HG02610 (cell line): ENCODE measurements around the gene CETN1.

Experiments used
- ATAC-seq: cut with Tn5 transposase; IDR thresholded peaks from one replicate; pipeline ENCODE4 v1.9.1; 2021; ENCODE audit warnings: mild to moderate bottlenecking, moderate library complexity; ENCODE audit not compliant: unreplicated experiment

Gene CETN1

GRCh38 chr18:574865-575645 lies 5.1 kb upstream of the CETN1 start:
- no peak for ATAC-seq

DNA sequence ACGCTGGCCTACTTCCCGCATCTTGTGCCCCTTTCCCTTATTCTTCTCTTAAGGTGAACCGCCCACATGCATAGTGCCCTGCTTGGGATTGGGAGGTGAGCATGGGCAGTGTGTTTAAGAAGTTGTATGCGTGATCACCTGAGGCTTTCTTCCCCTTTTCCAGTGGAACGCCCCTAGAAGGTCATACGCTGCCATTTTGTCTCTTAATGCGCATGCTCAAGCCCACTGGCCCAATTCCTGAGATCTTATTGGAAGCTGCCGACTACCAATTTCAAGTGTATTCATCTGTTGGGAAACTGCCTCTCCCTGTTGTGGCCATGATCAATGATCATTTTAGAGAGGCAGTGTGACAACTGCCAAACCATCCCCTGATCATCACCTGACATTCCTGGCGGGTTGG lies 3.3 kb upstream of the CETN1 start:
- no peak for ATAC-seq

GRCh38 chr18:577643-578375 lies 2.4 kb upstream of the CETN1 start:
- no peak for ATAC-seq

GRCh38 chr18:579238-579637 lies 942 bp upstream of the CETN1 start:
- ATAC-seq = no peak

DNA sequence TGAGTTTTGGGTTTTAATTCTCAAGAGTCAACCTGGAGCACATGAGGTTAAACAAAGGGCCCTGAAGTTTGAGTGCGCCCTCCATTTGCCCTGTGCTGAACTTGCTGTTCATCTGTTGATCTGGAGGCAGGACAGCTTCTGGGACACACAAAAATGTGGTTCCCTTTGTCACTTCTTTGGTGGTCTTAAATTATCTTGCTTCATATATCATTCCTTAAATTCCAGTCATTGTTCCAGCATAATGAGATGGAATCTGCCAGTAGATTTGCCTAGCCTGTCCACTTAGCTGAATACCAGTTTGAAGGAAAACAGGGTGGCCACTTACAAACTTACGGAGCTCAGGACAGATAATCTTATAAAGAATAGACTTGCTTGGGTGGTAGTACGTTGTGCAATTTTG lies 916 bp downstream of the CETN1 start:
- ATAC-seq = no peak

- no peak for ATAC-seq
These were observed 2.3 kb downstream of the CETN1 start for GRCh38 chr18:582465-582864.

DNA sequence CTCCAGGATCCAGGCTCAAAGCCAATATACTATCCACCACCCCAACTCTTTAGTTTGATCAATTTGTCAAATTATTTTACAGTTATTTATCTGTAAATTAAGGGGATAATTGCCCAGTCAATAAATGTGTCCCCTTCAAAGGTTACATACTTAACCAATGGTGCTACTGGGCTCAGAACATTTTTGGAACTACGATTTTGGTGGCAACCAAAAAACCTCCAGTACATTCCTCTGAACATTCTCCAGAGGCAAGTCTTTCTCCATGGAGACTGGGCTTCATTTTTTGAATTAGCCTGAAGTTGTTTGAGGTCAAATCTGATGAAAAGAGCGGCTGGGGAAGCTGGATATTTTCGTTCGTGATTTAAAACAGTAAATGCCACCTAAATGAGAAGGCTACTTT lies 14.9 kb downstream of the CETN1 start:
- ATAC-seq = no peak

- ATAC-seq = no peak
These were observed 15.4 kb downstream of the CETN1 start for GRCh38 chr18:595571-595970.

DNA sequence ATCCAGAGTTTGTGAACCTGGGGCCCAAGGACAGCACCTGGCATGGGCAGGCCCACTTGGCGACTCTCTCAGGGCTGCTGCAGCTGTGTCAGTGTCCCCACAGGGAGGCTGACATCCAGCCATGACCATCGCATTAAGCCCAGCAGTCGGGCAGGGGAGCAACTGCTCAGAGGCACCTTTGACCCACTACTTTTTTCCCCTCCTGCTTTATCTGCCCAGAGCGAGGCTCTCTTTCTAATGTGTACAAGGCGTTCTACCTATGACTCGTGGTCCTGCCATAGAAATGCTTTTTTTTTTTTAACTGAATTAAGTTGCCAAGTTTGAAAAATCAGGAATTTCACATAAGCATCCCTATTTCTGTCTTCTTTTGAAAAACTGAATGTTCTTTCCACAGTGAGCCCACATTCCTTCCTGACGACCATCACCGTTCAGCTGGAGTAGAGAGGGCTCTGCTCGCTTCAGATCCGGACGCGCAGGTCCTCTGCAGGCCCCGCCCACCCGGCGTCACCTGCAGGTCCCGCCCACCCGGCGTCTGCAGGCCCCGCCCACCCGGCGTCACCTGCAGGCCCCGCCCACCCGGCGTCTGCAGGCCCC lies 16.2 kb downstream of the CETN1 start:
- ATAC-seq = peak; percentile 58

DNA sequence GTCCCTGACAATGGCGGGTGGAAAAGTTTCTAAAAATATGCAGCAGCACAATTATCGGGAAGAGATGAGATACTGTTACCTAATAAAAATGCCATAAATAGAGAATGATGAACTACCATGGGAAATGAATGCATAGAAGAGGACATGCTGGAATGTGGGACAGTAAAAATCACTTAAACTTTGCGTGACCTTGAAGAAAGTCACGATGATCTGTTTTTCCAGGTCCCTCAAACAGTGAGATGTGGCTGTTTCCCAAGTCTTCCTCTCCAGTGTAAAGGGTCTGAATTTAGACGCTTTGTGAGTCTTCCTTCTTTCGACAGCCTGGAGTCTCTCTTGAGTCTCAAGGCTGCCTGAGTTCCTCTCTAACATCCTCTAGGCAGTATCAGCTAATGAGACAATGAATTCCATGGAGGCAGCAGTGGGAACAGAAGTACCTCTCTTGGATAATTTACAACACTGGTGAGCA lies 18.0 kb downstream of the CETN1 start:
- ATAC-seq = no peak

DNA sequence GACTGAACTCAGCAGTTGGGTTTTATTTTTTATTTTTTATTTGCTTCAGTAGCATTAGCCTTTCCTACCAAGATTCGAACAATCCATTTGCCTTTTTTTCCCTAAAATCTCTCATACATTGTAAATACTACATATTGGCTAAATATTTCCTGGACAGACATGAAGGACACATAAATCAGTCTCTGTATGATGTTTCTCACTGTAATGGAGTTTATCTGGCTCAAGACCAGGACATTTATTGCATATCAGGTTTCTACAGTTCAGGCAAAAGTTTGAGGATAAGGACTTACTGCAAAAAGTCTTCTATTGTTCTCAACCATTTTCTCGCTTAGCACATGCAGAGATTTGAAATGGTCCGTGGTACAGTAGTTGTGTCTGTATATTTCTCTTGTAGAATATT lies 19.9 kb downstream of the CETN1 start:
- ATAC-seq = no peak

DNA sequence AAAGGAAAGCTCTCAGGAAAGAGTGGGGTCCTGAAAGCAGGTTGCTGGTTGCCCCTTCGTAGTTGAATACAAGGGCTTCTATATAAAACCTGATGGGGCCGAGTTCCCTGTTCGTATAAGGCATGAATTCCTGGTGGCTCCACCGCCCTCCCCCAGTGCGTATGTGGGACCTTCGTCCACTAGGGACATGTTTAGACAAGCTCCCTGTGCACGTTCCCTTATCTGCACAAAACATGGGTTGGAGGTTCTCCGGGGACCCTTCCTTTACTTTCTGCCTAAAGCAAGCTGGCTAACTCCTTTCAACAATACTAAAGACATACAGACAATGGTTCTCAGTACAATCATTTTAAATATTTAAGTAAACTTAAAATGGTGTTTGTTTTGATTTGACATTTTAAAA lies 24.6 kb downstream of the CETN1 start:
- ATAC-seq = no peak

GRCh38 chr18:607930-608329 lies 27.8 kb downstream of the CETN1 start:
- no peak for ATAC-seq

DNA sequence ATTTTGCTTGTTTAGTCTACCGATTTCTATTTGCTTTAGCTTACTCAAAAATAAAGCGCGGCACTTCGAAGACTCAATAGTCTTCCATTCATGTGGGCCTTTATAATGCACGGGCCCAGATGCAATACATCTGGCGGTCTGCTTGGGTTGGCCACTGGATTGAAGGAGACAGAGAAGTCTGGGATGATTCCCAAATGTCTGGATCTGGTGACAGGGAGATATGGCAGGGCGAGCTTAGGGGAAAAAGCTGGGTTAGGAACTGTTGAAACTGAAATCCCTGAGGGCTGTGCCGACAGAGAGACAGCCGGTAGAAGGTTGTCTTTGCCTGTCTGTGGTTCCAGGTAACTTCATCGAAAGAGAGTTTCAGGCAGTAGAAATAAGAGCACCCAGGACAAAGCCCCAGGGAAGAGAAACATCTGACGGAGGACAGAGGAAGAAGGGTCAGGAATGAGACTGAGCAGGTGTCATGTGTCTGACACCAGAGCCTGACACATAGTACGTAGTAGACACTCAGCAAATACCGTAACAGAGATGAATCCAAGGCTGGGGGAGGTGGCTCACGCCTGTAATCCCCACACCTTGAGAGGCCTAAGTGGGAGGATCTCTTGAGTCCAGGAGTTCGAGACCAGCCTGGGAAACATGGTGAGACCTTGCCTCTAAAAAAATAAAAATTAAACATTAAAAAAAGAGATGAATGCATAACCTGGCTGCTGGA lies 30.2 kb downstream of the CETN1 start:
- no peak for ATAC-seq

DNA sequence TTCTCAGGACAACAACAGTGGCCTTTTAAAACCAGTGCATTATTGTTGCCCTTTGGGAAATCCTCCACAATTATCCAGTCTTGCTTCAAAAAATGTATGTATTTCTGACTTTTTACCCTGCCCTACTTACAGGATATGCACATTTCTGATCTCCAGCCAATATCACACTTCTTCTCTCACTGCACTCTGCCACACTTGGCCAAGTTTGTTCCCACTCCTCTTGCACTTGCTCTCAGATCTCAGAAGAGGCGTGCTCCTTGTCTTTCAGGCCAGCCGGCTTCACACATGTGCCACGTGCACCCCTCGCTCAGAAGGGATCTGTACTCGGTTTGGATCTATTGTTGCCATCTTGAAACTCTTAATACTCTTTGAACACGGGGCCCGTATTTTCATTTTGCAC lies 32.0 kb downstream of the CETN1 start:
- ATAC-seq = no peak

DNA sequence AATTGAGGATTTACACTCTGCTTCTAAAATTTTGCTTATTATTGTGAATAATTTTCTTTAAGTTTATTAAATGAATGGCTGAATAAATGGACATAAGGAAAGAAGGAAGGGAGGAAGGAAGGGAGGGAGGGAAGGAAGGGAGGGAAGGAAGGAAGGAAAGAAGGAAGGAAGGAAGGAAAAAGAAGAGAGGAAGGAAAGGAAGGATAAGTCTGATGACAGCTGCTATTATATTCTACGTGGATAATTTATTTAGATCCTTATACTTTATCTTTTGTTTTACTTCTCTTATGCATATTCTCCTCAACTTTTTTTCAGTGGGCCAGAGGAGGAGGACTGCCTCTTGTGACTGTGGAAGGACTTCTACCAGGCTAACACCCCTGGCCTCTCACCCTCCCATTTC lies 34.0 kb downstream of the CETN1 start:
- ATAC-seq = no peak

GRCh38 chr18:615092-615521 lies 34.9 kb downstream of the CETN1 start:
- ATAC-seq = no peak

GRCh38 chr18:615773-616172 lies 35.6 kb downstream of the CETN1 start:
- no peak for ATAC-seq

GRCh38 chr18:616380-616995 lies 36.3 kb downstream of the CETN1 start:
- no peak for ATAC-seq

DNA sequence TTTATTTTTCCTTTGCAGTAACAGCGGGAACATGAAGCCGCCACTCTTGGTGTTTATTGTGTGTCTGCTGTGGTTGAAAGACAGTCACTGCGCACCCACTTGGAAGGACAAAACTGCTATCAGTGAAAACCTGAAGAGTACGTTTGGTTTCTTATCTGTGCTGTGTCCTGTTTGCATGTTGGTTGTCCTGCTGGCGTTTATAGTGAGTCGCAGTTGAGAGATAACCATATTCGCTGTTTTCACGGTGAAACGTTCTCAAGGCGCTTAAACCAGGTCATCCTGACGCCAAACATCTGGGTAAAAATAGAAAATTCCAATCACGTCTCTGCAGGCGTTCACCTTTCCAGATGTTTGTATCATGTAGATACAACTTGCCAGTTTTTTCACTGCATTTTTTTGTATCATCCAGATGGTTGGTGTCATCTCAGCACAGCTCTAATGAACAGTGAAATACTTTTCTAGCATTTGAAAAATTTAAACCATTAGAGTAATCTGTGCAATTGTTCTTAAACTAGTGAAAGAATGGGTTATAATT lies 37.9 kb downstream of the CETN1 start:
- no peak for ATAC-seq

DNA sequence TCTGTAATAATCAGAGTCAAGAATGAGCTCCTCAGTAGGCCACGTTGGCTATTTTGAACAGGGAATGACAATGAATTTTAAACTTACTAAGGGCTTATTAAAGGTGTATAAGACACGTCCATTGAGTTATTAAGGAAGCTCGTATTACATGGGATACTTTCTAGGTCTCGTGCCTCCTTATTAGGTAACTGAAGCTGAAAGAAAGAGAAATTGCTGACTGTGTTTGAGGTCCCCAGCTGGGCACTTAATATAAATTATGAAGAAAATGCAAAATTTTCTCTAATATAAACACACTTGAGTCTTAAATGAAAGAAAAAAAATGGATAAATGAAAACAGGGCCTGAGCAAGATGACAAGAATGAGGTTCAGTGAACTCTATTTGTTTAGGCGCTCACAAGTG lies 38.4 kb downstream of the CETN1 start:
- ATAC-seq = no peak
